D721Med (cell line): ENCODE measurements around the gene MSRB1.

Source experiments
- DNase-seq: peaks from one replicate; pipeline ENCODE4 v3.0.0; 2011; ENCODE audit warnings: low spot score; ENCODE audit not compliant: insufficient read length
- FAIRE-seq: peaks from 2 replicates; lab custom pipeline; 2011; peaks lifted over from hg19 to GRCh38; lab: Jason Lieb, UNC
- CTCF ChIP-seq: IDR thresholded peaks from 2 replicates; pipeline ENCODE4 v1.5.1; 2012; ENCODE audit warnings: mild to moderate bottlenecking, control low read depth; ENCODE audit not compliant: insufficient read depth; ENCODE audit errors: missing control alignments

The MSRB1 gene

GRCh38 chr16:1938910-1939309 is 4.1 kb downstream of the MSRB1 start:
- no peak for DNase-seq
- TF ChIP-seq CTCF = no peak
- no peak for FAIRE-seq

- TF ChIP-seq CTCF = no peak
- FAIRE-seq = no peak
- DNase-seq = no peak
Measured at GRCh38 chr16:1938316-1938715, 4.7 kb downstream of the MSRB1 start.

GRCh38 chr16:1936945-1937479 is 6.0 kb downstream of the MSRB1 start:
- TF ChIP-seq CTCF = no peak
- FAIRE-seq = no peak
- no peak for DNase-seq

- TF ChIP-seq CTCF = no peak
- no peak for DNase-seq
- no peak for FAIRE-seq
Measured at GRCh38 chr16:1933097-1933661, 9.8 kb downstream of the MSRB1 start.

- TF ChIP-seq CTCF = no peak
- DNase-seq = no peak
- FAIRE-seq = no peak
Measured at GRCh38 chr16:1932050-1933028, 10.7 kb downstream of the MSRB1 start.

- no peak for FAIRE-seq
- no peak for TF ChIP-seq CTCF
- no peak for DNase-seq
Measured at GRCh38 chr16:1930338-1930720, 12.7 kb downstream of the MSRB1 start.
